ENCODE measurements around the gene CRKL.

Gene CRKL

GRCh38 chr22:20964799-20965103 is 47.5 kb downstream of the CRKL start:
- ChIA-PET POLR2A (no interaction called here), CTCF (interaction anchor here (1.2 to 7.0 kb wide), 3 partner anchors 15 to 48 kb away, joined by 3 to 54 read pairs (median 6); partner anchors contain the start of gene LZTR1)
- TF ChIP-seq CTCF (IDR thresholded peaks at IDR 0.05; ENCODE audit: insufficient read depth, low read length, missing control alignments): no peak
- no peak for DNase-seq (ENCODE audit: low read depth, low spot score)
- peak overlapping the region; percentile 12; the same call in 1 of the 2 replicates for H3K4me3 ChIP-seq (ENCODE audit: low read depth, low read length)

GRCh38 chr22:20965104-20965887 is 48.1 kb downstream of the CRKL start:
- ChIA-PET CTCF (interaction anchor here (1.2 to 2.6 kb wide), 2 partner anchors 17 to 49 kb away, joined by 3 to 6 read pairs; partner anchors contain the start of gene LZTR1), POLR2A (no interaction called here)
- H3K4me3 ChIP-seq (ENCODE audit: low read depth, low read length): peak overlapping the region; percentile 9; the same call in 1 of the 2 replicates
- TF ChIP-seq CTCF (IDR thresholded peaks at IDR 0.05; ENCODE audit: insufficient read depth, low read length, missing control alignments): no peak
- DNase-seq (ENCODE audit: low read depth, low spot score): no peak

- no peak for TF ChIP-seq CTCF (IDR thresholded peaks at IDR 0.05; ENCODE audit: insufficient read depth, low read length, missing control alignments)
- ChIA-PET POLR2A (no interaction called here), CTCF (interaction anchor here (1.9 to 2.6 kb wide), 2 partner anchors 16 kb away, joined by 6 to 16 read pairs; partner anchors contain the start of gene LZTR1)
- H3K4me3 ChIP-seq (ENCODE audit: low read depth, low read length): no peak overlapping the region
- no peak for DNase-seq (ENCODE audit: low read depth, low spot score)
Observed at GRCh38 chr22:20965888-20966855, 49.0 kb downstream of the CRKL start.

- CTCF ChIA-PET: interaction anchor here (1.9 kb wide), 1 partner anchor 15 kb away, joined by 16 read pairs; the partner anchor contains the start of gene LZTR1
- no peak within 1 kb of the TSS for H3K4me3 ChIP-seq (ENCODE audit: low read depth, low read length)
- POLR2A ChIA-PET: no interaction called here
- TF ChIP-seq CTCF (IDR thresholded peaks at IDR 0.05; ENCODE audit: insufficient read depth, low read length, missing control alignments): no peak
- DNase-seq (ENCODE audit: low read depth, low spot score): no peak
Observed at GRCh38 chr22:20966883-20967696, 49.9 kb downstream of the CRKL start, which contains the start of gene AIFM3. Gene AIFM3 (plus strand): TSS chr22:20967255. CDS start chr22:20967945, 690 bp downstream.

- DNase-seq (ENCODE audit: low read depth, low spot score): no peak
- CTCF ChIA-PET: interaction anchor here (0.9 to 1.9 kb wide), 2 partner anchors 10 to 14 kb away, joined by 4 to 16 read pairs; partner anchors contain the start of gene LZTR1
- POLR2A ChIA-PET: interaction anchor here (1.6 kb wide), 1 partner anchor 14 kb away, joined by 3 read pairs; the partner anchor contains the start of gene LZTR1
Observed at GRCh38 chr22:20967697-20968211, 50.5 kb downstream of the CRKL start.

More at GRCh38 chr22:20967697-20968211, 50.5 kb downstream of the CRKL start:
- no peak for TF ChIP-seq CTCF (IDR thresholded peaks at IDR 0.05; ENCODE audit: insufficient read depth, low read length, missing control alignments)
- no peak overlapping the region for H3K4me3 ChIP-seq (ENCODE audit: low read depth, low read length)
